Right atrium auricular region (tissue), 2 donors: ENCODE results near the gene METTL26. TPM values are rescaled to one million over a fixed set of nuclear protein-coding genes. Genes with fewer than 3 reads are reported as not detected.

Experiments used
- DNase-seq: peaks from one replicate; pipeline ENCODE4 v3.0.0-alpha.2; 2019; ENCODE audit warnings: low spot score
- H3K27ac ChIP-seq, 2 donors: fragments of 200-600 bp; sonication (generic); 1 replicate in 1 of 2; 2 replicates in 1 of 2; pipeline ENCODE4 v1.5.1; 2016 to 2019
- H3K27me3 ChIP-seq, 2 donors: fragments of 200-600 bp; sonication (generic); one replicate each; pipeline versions ENCODE4 v1.5.1 to v1.6.0; 2017 to 2019
- H3K36me3 ChIP-seq: fragments of 200-600 bp; sonication (generic); one replicate; pipeline ENCODE4 v1.5.1; 2016
- H3K4me1 ChIP-seq, 2 donors: fragments of 200-600 bp; sonication (generic); one replicate each; pipeline versions ENCODE4 v1.5.1 to v1.6.0; 2017 to 2019
- H3K4me3 ChIP-seq, 2 donors: fragments of 200-600 bp; sonication (generic); 1 replicate in 1 of 2; 2 replicates in 1 of 2; pipeline ENCODE4 v1.5.1; 2017 to 2019; ENCODE audit warnings: mild to moderate bottlenecking in 1 of 2, moderate library complexity in 1 of 2
- H3K9me3 ChIP-seq, 2 donors: fragments of 200-600 bp; sonication (generic); one replicate each; pipeline ENCODE4 v1.5.1; 2019
- total RNA-seq, 2 donors: library from RNA; depleted of rRNA; stranded (reverse); fragments of >200 nt; gene quantifications; one replicate each; pipeline ENCODE4 v1.1.0, GENCODE V29; 2016
- TF ChIP-seq, protein P1 (sequence below), 2 donors: fragments of 200-600 bp; sonication (generic); IDR thresholded peaks; one replicate each; pipeline ENCODE4 v1.5.1; 2019; ENCODE audit warnings: antibody characterized with exemption in 2 of 2

Gene METTL26
- total RNA-seq, 2 donors from 2014 or later, result 103 to 137 TPM

GRCh38 chr16:662095-662494 lies 26.0 kb upstream of the METTL26 start:
- Histone ChIP-seq H3K27ac (no peak overlapping the region), H3K36me3 (no peaks in the 10 kb centered on the region), H3K4me3 (no peak overlapping the region), H3K9me3 (no peaks in the 10 kb centered on the region), H3K4me1 (peaks cover 0 to 15% of the 10 kb centered on the region in 2 donors), H3K27me3 (no peaks in the 10 kb centered on the region)
- TF ChIP-seq, protein P1, sequence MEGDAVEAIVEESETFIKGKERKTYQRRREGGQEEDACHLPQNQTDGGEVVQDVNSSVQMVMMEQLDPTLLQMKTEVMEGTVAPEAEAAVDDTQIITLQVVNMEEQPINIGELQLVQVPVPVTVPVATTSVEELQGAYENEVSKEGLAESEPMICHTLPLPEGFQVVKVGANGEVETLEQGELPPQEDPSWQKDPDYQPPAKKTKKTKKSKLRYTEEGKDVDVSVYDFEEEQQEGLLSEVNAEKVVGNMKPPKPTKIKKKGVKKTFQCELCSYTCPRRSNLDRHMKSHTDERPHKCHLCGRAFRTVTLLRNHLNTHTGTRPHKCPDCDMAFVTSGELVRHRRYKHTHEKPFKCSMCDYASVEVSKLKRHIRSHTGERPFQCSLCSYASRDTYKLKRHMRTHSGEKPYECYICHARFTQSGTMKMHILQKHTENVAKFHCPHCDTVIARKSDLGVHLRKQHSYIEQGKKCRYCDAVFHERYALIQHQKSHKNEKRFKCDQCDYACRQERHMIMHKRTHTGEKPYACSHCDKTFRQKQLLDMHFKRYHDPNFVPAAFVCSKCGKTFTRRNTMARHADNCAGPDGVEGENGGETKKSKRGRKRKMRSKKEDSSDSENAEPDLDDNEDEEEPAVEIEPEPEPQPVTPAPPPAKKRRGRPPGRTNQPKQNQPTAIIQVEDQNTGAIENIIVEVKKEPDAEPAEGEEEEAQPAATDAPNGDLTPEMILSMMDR (IDR thresholded peaks at IDR 0.05), result no peak
- no peak for DNase-seq

DNA sequence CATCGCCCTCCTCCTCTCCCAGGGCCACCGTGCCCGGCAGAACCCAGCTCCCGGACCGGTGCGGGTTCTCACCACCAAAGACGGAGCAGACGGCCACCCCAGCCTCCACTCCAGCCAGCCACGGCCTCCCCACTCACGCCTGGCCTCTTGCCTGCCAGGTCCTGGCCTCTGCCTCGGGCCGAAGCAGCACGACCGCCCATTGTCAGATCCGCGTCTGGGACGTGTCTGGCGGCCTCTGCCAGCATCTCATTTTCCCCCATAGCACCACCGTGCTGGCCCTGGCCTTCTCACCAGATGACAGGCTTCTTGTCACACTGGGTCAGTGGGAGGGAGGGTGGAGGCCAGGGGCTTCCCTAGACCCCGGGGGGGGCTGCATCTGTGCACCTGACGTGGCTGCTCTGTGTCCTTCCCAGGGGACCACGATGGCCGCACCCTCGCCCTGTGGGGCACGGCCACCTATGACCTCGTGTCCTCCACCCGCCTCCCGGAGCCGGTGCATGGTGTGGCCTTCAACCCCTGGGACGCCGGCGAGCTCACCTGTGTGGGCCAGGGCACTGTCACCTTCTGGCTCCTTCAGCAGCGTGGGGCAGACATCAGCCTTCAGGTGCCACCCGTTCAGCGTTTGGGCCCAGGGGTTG lies 25.2 kb upstream of the METTL26 start:
- H3K9me3 ChIP-seq, result no peaks in the 10 kb centered on the region
- DNase-seq, result no peak
- TF ChIP-seq, protein P1 (IDR thresholded peaks at IDR 0.05), result no peak
- no peaks in the 10 kb centered on the region for H3K27me3 ChIP-seq
- H3K4me3 ChIP-seq, result peak overlapping the region in 1 of 2 donors; percentile 25
- peak overlapping the region; percentile 39 to 72 for H3K27ac ChIP-seq
- no peaks in the 10 kb centered on the region for H3K36me3 ChIP-seq
- H3K4me1 ChIP-seq, result peaks cover 0 to 14% of the 10 kb centered on the region in 2 donors

GRCh38 chr16:660459-661183 lies 24.5 kb upstream of the METTL26 start:
- peak; percentile 89 for DNase-seq
- no peaks in the 10 kb centered on the region for H3K36me3 ChIP-seq
- H3K27ac ChIP-seq, result peak overlapping the region; percentile 68 to 78
- H3K27me3 ChIP-seq, result no peaks in the 10 kb centered on the region
- H3K4me1 ChIP-seq, result peaks cover 0 to 14% of the 10 kb centered on the region in 2 donors
- no peaks in the 10 kb centered on the region for H3K9me3 ChIP-seq
- H3K4me3 ChIP-seq, result peak overlapping the region in 1 of 2 donors; percentile 39
- TF ChIP-seq, protein P1 (IDR thresholded peaks at IDR 0.05), result peak; percentile 47 to 70

- Histone ChIP-seq H3K36me3 (no peaks in the 10 kb centered on the region), H3K27me3 (no peaks in the 10 kb centered on the region), H3K27ac (peak overlapping the region; percentile 68 to 78), H3K9me3 (no peaks in the 10 kb centered on the region), H3K4me3 (peak overlapping the region in 1 of 2 donors; percentile 39), H3K4me1 (peaks cover 0 to 14% of the 10 kb centered on the region in 2 donors)
- DNase-seq, result no peak
- TF ChIP-seq, protein P1 (IDR thresholded peaks at IDR 0.05), result no peak
Observed at GRCh38 chr16:660132-660458, 24.0 kb upstream of the METTL26 start.

DNA sequence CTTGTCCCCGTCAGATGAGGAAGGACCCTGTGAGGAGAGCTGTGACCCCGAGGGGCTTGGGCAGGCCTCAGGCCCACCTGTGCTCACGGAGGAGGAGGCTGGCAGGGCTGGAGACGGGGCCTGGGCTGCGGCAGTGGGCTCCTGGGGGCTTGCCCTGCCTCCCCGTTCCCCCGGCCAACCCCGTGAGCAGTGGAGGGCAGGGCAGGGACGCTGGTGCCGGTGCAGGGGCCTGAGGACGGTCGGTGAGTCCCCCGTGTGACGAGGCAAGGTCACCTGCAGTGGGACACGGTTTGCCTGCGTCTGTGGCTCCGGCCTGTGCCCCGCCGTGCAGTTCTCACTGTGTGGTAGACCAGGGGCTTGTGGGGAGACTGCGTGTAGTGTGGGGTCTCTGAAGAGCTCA lies 23.5 kb upstream of the METTL26 start:
- Histone ChIP-seq H3K4me1 (peaks cover 0 to 14% of the 10 kb centered on the region in 2 donors), H3K36me3 (no peaks in the 10 kb centered on the region), H3K27me3 (no peaks in the 10 kb centered on the region), H3K27ac (no peak overlapping the region), H3K9me3 (no peaks in the 10 kb centered on the region), H3K4me3 (no peak overlapping the region)
- TF ChIP-seq, protein P1 (IDR thresholded peaks at IDR 0.05), result no peak
- DNase-seq, result no peak
